Measurements from ENCODE around the gene HSDL1. TPM values are rescaled to one million over a fixed set of nuclear protein-coding genes. Genes with fewer than 3 reads are reported as not detected.

HSDL1 gene
- total and polyA plus RNA-seq, 2 of the 8 experiments (the other 6 are each of a cell fraction or from before 2014, with no cell fraction given) = 25.0 to 55.7 TPM

DNA sequence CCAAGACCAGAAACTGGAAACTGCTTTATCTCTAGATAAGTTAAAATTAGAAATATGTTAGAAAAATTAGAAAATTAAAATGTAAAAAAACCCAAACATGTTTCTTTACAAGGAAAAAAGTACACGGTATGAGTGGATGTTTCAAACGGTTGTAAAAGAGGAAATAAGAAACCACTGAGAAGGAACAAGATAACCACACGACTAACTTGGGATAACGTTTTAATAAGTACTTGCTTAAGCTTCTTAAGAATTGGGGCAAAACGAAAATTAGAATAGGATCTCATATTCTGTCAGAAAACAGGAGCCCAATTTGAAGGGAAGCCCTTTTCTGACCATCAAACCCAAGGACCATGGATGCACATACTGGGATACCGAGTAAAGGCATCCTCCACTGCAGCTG, 59.2 kb downstream of the HSDL1 start (continued):
- TF ChIP-seq, protein P1, sequence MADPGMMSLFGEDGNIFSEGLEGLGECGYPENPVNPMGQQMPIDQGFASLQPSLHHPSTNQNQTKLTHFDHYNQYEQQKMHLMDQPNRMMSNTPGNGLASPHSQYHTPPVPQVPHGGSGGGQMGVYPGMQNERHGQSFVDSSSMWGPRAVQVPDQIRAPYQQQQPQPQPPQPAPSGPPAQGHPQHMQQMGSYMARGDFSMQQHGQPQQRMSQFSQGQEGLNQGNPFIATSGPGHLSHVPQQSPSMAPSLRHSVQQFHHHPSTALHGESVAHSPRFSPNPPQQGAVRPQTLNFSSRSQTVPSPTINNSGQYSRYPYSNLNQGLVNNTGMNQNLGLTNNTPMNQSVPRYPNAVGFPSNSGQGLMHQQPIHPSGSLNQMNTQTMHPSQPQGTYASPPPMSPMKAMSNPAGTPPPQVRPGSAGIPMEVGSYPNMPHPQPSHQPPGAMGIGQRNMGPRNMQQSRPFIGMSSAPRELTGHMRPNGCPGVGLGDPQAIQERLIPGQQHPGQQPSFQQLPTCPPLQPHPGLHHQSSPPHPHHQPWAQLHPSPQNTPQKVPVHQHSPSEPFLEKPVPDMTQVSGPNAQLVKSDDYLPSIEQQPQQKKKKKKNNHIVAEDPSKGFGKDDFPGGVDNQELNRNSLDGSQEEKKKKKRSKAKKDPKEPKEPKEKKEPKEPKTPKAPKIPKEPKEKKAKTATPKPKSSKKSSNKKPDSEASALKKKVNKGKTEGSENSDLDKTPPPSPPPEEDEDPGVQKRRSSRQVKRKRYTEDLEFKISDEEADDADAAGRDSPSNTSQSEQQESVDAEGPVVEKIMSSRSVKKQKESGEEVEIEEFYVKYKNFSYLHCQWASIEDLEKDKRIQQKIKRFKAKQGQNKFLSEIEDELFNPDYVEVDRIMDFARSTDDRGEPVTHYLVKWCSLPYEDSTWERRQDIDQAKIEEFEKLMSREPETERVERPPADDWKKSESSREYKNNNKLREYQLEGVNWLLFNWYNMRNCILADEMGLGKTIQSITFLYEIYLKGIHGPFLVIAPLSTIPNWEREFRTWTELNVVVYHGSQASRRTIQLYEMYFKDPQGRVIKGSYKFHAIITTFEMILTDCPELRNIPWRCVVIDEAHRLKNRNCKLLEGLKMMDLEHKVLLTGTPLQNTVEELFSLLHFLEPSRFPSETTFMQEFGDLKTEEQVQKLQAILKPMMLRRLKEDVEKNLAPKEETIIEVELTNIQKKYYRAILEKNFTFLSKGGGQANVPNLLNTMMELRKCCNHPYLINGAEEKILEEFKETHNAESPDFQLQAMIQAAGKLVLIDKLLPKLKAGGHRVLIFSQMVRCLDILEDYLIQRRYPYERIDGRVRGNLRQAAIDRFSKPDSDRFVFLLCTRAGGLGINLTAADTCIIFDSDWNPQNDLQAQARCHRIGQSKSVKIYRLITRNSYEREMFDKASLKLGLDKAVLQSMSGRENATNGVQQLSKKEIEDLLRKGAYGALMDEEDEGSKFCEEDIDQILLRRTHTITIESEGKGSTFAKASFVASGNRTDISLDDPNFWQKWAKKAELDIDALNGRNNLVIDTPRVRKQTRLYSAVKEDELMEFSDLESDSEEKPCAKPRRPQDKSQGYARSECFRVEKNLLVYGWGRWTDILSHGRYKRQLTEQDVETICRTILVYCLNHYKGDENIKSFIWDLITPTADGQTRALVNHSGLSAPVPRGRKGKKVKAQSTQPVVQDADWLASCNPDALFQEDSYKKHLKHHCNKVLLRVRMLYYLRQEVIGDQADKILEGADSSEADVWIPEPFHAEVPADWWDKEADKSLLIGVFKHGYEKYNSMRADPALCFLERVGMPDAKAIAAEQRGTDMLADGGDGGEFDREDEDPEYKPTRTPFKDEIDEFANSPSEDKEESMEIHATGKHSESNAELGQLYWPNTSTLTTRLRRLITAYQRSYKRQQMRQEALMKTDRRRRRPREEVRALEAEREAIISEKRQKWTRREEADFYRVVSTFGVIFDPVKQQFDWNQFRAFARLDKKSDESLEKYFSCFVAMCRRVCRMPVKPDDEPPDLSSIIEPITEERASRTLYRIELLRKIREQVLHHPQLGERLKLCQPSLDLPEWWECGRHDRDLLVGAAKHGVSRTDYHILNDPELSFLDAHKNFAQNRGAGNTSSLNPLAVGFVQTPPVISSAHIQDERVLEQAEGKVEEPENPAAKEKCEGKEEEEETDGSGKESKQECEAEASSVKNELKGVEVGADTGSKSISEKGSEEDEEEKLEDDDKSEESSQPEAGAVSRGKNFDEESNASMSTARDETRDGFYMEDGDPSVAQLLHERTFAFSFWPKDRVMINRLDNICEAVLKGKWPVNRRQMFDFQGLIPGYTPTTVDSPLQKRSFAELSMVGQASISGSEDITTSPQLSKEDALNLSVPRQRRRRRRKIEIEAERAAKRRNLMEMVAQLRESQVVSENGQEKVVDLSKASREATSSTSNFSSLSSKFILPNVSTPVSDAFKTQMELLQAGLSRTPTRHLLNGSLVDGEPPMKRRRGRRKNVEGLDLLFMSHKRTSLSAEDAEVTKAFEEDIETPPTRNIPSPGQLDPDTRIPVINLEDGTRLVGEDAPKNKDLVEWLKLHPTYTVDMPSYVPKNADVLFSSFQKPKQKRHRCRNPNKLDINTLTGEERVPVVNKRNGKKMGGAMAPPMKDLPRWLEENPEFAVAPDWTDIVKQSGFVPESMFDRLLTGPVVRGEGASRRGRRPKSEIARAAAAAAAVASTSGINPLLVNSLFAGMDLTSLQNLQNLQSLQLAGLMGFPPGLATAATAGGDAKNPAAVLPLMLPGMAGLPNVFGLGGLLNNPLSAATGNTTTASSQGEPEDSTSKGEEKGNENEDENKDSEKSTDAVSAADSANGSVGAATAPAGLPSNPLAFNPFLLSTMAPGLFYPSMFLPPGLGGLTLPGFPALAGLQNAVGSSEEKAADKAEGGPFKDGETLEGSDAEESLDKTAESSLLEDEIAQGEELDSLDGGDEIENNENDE (IDR thresholded peaks at IDR 0.05; ENCODE audit: insufficient replicate concordance, low read length) = no peak
- no peak for TF ChIP-seq KDM1A (IDR thresholded peaks at IDR 0.05; ENCODE audit: borderline replicate concordance, low read length)
- TF ChIP-seq, protein P2, sequence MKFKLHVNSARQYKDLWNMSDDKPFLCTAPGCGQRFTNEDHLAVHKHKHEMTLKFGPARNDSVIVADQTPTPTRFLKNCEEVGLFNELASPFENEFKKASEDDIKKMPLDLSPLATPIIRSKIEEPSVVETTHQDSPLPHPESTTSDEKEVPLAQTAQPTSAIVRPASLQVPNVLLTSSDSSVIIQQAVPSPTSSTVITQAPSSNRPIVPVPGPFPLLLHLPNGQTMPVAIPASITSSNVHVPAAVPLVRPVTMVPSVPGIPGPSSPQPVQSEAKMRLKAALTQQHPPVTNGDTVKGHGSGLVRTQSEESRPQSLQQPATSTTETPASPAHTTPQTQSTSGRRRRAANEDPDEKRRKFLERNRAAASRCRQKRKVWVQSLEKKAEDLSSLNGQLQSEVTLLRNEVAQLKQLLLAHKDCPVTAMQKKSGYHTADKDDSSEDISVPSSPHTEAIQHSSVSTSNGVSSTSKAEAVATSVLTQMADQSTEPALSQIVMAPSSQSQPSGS (IDR thresholded peaks at IDR 0.05; ENCODE audit: low read length) = no peak
- no peak for TF ChIP-seq EZH2 (IDR thresholded peaks at IDR 0.05; ENCODE audit: low read depth, low read length, severe bottlenecking)
